GM21367 (cell line): ENCODE results near the gene DAZ1.
"Not testable (repeated sequence)": the region's sequence is repeated elsewhere in the genome, so short reads cannot be mapped to it uniquely, and the experiment has no call there.

Experiments
- ATAC-seq: cut with Tn5 transposase; IDR thresholded peaks from one replicate; pipeline ENCODE4 v1.9.1; 2021; ENCODE audit not compliant: unreplicated experiment

DAZ1 gene

GRCh38 chrY:23198908-23199307 is at the start of gene DAZ1:
DAZ1 (minus strand) TSS chrY:23199008; CDS start chrY:23198800, 208 bp downstream.
- ATAC-seq: not testable (repeated sequence)

DNA sequence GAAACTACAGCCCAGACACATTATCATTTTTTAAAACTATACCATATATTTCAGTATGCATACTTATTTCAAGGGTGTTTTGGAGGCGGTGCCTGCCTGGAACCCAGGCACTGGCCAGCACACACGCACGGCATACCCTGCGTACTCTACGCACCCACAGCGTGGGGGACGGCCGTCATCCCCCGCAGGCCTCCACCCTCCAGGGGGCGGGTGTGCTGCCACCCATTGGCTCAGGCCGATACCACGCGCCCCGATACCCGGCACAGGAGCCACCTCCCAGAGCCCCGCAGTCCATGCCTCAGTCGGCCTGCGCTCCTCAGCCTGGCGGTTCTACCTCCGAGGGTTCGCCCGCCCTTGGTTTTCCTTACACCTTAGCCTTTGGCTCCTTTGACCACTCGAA is 20.4 kb upstream of the DAZ1 start, which contains the start of gene DAZ2:
Gene DAZ2, plus strand, starts transcription at position 301 of the 400 bp plus-strand sequence. CDS start 208 bp downstream, outside the sequence.
- not testable (repeated sequence) for ATAC-seq

DNA sequence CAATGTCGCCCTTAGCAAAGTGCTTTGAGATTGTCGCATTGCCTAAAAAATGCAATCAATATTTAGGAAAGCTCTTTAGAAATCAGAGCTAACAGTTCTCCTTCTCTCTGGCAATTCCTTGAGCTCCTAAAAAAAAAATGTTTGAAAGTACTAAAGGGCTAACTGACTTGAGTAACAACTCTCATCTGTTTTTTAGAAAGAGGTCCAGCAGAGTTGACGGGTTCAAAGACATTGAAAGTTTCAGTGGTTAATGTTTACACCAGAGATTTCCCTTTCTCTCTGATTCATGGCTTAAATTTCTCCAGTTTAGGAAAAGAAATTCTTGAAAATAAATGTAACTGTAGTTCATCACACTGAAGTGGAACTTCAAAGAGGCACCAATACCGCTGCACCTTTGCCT is 11.9 kb upstream of the DAZ1 start:
- not testable (repeated sequence) for ATAC-seq

DNA sequence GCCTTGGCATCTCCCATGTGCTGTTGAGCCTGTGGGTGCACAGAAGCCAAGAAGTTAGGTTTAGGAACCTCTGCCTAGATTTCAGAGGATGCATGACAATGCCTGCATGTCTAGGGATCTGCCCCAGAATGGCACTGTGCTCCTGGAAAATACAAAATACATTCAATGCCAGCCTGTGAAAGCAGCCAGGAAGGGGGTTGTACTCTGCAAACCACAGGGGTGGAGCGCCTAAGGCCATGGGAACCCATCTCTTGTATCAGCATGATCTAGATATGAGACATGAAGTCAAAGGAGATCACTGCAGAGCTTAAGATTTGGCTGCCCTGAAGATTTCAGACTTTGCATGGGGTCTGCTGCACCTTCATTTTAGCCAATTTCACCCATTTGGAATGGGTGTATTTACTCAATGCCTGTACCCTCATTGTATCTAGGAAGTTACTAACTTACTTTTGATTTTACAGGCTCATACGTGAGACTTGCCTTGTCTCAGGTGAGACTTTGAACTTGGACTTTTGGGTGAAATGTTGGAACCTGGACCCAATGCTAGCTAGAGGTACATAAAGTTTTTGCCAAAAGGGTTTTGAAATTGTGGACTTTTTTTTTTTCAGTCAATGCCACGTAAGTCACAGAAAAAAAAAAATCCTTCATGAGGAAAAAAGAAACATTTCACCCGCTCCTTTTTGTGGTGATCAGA is 11.1 kb upstream of the DAZ1 start:
- ATAC-seq: not testable (repeated sequence)

- ATAC-seq: not testable (repeated sequence)
Measured at GRCh38 chrY:23207455-23207854, 8.6 kb upstream of the DAZ1 start.
